Right kidney (tissue), 1 donor: ENCODE results near the gene FTL.
A peak's percentile ranks its signal among the peaks of the same experiment; 100 is the strongest.

Experiments
- DNase-seq: peaks from one replicate; pipeline ENCODE4 v3.0.0-alpha.2; 2016

Gene FTL

DNA sequence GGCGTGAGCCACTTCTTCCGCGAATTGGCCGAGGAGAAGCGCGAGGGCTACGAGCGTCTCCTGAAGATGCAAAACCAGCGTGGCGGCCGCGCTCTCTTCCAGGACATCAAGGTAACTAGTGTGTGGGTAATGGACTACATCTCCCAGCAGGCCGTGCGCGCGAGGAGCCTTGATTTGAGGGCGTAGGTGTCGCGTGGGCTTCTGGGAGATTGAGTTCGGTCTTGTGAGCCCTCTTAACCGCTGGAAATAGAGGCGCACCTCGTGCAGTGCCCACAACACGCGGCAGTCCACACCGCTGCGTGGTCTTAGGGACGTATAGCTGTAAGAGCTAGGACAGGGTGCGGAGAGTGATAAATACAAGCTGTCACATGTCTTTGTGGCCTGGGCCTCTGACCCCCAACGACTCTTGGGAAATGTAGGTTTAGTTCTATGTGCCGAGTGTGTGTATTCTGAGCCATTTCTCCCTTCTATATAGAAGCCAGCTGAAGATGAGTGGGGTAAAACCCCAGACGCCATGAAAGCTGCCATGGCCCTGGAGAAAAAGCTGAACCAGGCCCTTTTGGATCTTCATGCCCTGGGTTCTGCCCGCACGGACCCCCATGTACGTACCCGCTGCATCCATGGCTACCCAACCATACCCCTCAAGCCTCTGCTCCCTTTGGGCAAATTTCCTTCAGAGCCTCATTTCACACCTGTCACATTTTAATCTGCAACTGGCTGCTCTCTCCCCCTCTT, 864 bp downstream of the FTL start:
- DNase-seq = no peak

GRCh38 chr19:48966541-48967345, 1.6 kb downstream of the FTL start:
- no peak for DNase-seq

- DNase-seq = no peak
Measured at GRCh38 chr19:48967346-48968178, 2.5 kb downstream of the FTL start.

DNA sequence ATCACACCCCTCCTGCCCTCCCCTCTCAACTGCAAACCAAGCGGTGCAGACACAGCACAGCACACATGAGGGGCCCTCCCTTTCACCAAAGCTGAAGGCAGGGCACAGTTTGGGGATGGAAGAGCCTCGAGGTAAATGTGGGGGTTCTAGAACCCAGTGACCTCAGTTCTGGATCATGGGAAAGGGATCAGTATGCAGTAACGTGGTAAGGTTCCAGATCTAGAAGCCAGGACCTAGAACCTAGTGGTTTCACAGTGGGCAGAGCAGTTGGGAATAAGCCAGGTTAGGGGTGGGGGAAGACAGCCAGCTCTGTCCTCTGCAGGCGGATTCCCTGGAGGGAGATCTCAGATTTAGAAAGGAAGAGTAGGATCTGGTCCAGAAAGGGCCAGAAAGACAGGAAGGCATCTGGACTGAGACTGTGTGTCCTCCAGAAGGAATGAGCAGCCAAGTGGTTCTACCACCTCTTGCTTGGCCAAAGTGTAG, 3.1 kb downstream of the FTL start:
- no peak for DNase-seq

DNA sequence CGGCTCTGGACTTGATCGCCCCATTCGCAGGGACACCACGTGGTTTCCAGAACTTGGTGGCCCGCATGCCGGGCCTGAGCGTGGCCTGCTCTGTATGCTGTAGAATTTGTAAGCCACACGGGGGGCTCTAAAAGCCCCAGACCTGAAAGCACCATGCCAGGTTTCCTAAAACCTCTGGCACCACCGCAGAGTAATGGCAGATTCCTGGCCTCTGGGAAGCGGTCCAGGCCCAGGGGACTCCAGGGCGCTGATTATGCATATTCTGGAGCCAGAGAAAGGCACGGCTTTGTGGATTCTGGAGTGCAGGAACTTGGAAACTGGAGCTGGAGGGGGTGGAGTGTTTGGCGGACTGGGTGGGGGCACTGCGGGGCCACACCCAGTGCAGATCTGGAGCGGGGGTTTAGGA, 3.7 kb downstream of the FTL start:
- DNase-seq = no peak

DNA sequence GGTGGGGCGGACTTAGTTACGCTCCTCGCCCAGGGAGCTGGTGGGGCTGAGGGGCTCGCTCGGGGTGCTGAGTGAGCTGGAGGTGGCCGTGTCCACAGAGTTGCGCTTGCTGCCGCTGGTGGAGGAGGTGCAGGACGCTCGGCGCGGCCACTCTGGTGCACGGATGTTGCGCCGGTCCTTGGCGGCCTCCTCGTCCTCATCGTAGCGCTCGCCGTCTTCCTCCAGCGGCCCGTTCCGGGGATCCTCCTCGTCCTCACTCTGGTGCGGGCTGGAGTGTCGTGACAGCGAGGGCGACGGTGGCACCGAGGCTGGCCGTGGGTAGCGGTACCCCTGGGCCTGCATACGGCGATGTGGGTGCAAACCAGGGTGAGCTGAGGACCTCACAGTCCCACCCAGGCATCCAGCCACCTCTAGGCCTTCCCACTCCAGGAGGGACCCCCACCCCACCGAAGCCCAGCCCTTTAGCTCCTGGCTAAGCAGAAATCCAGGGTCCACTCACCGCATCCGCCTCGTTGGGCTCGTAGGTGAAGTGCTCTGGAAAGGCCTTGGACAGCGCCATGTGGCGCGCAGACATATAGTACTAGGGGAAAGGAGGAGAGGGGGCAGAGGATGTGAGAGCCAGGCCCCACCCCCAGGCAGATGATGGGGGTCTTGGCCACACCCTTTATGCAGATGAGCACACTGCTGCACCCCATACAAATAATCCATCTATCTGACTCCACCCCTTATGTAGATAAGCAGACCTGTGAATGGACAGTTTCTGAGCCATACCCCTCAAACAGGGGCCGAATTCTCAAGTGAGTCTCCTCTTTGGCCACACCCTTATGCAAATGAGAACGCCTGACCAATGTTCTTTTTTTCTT, 4.4 kb downstream of the FTL start:
- no peak for DNase-seq

DNA sequence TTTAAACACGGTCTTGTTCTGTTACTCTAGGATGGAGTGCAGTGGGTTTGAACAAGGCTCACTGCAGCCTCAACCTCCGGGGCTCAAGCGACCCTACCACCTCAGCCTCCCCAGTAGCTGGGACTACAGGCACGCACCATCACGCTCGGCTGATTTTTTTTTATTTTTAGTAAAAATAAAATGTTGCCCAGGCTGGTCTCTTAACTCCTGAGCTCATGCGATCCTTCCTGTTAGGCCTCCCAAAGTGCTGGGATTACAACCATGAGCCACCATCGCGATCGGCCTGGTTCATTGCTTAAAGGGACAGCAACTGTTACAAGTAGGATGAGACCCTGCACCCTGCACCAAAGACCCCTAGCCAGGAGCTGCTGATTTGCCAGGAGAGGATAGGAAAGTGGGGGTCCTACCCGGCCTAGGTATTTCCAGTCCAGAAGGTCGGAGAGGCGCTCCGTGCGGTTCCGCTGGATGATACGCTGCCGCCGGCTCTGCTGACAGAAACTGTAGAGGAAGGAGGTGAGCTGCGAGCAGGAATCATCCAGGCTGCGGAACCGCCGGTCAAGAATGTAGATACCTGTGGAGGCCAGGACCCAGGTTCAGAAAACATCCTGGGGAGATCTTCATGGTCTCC, 5.1 kb downstream of the FTL start:
- DNase-seq = no peak

- peak; percentile 69 for DNase-seq
Measured at GRCh38 chr19:48970923-48971395, 5.8 kb downstream of the FTL start.

GRCh38 chr19:48975947-48976847, 11.1 kb downstream of the FTL start:
- no peak for DNase-seq

- no peak for DNase-seq
Measured at GRCh38 chr19:48977061-48977460, 12.0 kb downstream of the FTL start.

DNA sequence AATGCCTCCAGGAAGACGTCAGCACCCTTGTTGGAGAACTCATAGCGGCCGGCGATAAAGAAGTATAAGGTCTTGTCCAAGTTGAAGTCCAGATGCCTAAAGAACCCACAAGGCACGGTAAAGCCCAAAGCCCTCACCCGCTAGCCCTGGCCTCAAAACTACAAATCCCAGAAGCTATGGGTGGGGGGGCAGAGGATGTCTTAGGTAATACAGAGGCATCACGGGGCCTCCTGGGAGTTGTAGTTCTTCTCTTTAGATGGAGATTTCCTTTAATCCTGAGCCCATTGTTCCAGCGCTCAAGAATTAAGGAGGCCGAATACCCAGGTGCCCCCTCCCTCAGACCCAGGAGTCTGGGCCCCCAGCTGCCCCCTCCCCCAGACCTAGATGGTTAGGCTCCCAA, 17.2 kb downstream of the FTL start:
- no peak for DNase-seq

DNA sequence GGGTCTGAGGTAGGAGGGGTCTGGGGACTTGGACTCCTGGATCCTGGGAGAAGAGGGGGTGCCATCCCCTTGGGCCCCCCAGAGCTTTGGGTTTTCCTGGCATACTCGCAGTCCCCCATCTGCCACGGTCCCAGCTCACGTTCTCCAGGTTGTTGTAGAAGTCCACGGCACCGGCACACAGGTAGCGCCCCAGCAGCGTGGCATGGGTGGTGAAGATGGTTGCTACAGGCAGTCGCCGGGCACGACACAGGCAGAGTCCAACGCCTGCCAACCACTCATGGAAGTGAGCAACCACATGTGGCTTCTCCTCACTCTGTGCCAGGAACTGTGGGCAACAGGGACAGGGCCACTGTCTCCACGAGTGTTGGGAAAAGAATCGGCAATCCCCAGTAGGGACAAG, 20.6 kb downstream of the FTL start:
- DNase-seq = no peak

GRCh38 chr19:48986211-48986610, 21.1 kb downstream of the FTL start:
- no peak for DNase-seq

- no peak for DNase-seq
Measured at GRCh38 chr19:48987323-48987722, 22.2 kb downstream of the FTL start.

DNA sequence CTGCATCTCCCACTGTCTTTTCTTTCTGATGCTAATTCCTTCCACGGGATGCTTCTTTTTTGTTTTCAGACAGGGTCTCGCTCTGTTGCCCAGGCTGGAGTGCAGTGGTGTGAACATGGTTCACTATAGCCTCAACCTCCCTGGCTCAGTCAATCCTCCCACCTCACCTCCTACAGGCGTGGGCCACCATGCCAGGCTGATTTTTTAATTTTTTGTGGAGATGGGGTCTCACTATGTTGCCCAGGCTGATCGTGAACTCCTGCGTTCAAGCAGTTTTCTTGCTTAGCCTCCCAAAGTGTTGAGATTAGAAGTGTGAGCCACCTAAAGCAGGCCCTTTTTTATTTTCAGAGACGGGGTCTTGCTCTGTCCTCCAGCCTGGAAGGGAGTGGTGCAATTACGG, 23.2 kb downstream of the FTL start:
- no peak for DNase-seq

- no peak for DNase-seq
Measured at GRCh38 chr19:48988860-48989259, 23.8 kb downstream of the FTL start.

- no peak for DNase-seq
Measured at GRCh38 chr19:48989701-48990291, 24.7 kb downstream of the FTL start.

- no peak for DNase-seq
Measured at GRCh38 chr19:48990400-48990799, 25.3 kb downstream of the FTL start.

GRCh38 chr19:48991011-48991609, 26.0 kb downstream of the FTL start:
- DNase-seq = no peak
